HepG2 (cell line): Measurements from ENCODE around the gene CDYL. TPM values are rescaled to one million over a fixed set of nuclear protein-coding genes. Genes with fewer than 3 reads are reported as not detected.

ENCODE experiments used
- CENPT ChIP-seq: sonication (generic); formaldehyde crosslinking; IDR thresholded peaks from 2 replicates; pipeline ENCODE4 v1.8.0; 2022; ENCODE audit warnings: low read depth, mild to moderate bottlenecking, moderate library complexity, missing genetic modification reagents
- ETV5 ChIP-seq: IDR thresholded peaks from 2 replicates; pipeline ENCODE4 v1.6.1; 2018; ENCODE audit warnings: missing biosample characterization, missing genetic modification reagents, inconsistent platforms, borderline replicate concordance
- FOXO1 ChIP-seq: sonication (generic); formaldehyde crosslinking; IDR thresholded peaks from 2 replicates; pipeline ENCODE4 v1.4.0; 2020; ENCODE audit warnings: missing genetic modification reagents
- GATAD2A ChIP-seq: IDR thresholded peaks from 2 replicates; pipeline ENCODE4 v1.6.1; 2016
- HNF4G ChIP-seq, 2 experiments: sonication (generic) in 1 of 2; formaldehyde crosslinking in 1 of 2; IDR thresholded peaks; 2 replicates each; pipeline versions ENCODE4 v1.4.0 to v1.6.1; 2011 to 2020; ENCODE audit warnings: borderline replicate concordance in 2 of 2, low read depth in 2 of 2, mild to moderate bottlenecking in 2 of 2, low read length in 1 of 2, missing genetic modification reagents in 1 of 2, moderate library complexity in 1 of 2
- ISL2 ChIP-seq: sonication (generic); formaldehyde crosslinking; IDR thresholded peaks from 2 replicates; pipeline ENCODE4 v1.5.0; 2020; ENCODE audit warnings: missing genetic modification reagents
- KAT2B ChIP-seq: fragments of 150-350 bp; IDR thresholded peaks from 2 replicates; pipeline ENCODE4 v1.6.1; 2014; ENCODE audit warnings: low read depth, low read length, borderline replicate concordance
- KDM4B ChIP-seq: sonication (generic); formaldehyde crosslinking; IDR thresholded peaks from 2 replicates; pipeline ENCODE4 v1.4.0; 2020; ENCODE audit warnings: missing genetic modification reagents
- KLF11 ChIP-seq: IDR thresholded peaks from 2 replicates; pipeline ENCODE4 v1.6.1; 2016; ENCODE audit warnings: missing compliant biosample characterization
- KLF6 ChIP-seq: IDR thresholded peaks from 2 replicates; pipeline ENCODE4 v1.8.0; 2016; ENCODE audit warnings: missing biosample characterization, missing genetic modification reagents
- REL ChIP-seq: sonication (generic); formaldehyde crosslinking; conservative IDR thresholded peaks from 2 replicates; pipeline ENCODE4 v1.8.0; 2022; ENCODE audit warnings: mild to moderate bottlenecking, missing genetic modification reagents, moderate library complexity
- SRSF9 ChIP-seq: fragments of 200-400 bp; formaldehyde crosslinking; IDR thresholded peaks from 2 replicates; pipeline ENCODE4 v1.6.1; 2018; ENCODE audit warnings: borderline replicate concordance, mild to moderate bottlenecking, low read depth, low read length; ENCODE audit not compliant: insufficient read depth, poor library complexity, severe bottlenecking
- STAG1 ChIP-seq: sonication (generic); formaldehyde crosslinking; IDR thresholded peaks from 2 replicates; pipeline ENCODE4 v1.4.0; 2020; ENCODE audit warnings: missing genetic modification reagents
- TBX2 ChIP-seq: sonication (generic); formaldehyde crosslinking; IDR thresholded peaks from 2 replicates; pipeline ENCODE4 v1.5.0; 2020; ENCODE audit warnings: missing genetic modification reagents, mild to moderate bottlenecking, borderline replicate concordance
- TCF12 ChIP-seq, 2 experiments: fragments of 450-650 bp in 1 of 2; sonication (generic) in 1 of 2; formaldehyde crosslinking in 1 of 2; IDR thresholded peaks; 2 replicates each; pipeline versions ENCODE4 v1.6.1 to v1.8.0; 2017 to 2022; ENCODE audit warnings: antibody characterized with exemption in 1 of 2, mild to moderate bottlenecking in 1 of 2, missing genetic modification reagents in 1 of 2, moderate library complexity in 1 of 2
- U2AF2 ChIP-seq: fragments of 200-400 bp; formaldehyde crosslinking; IDR thresholded peaks from 2 replicates; pipeline ENCODE4 v1.6.1; 2017; ENCODE audit warnings: low read depth, mild to moderate bottlenecking, low read length
- ZBTB7B ChIP-seq: sonication (generic); formaldehyde crosslinking; IDR thresholded peaks from 2 replicates; pipeline ENCODE4 v1.4.0; 2020; ENCODE audit warnings: missing genetic modification reagents
- ZBTB8A ChIP-seq: sonication (generic); formaldehyde crosslinking; IDR thresholded peaks from 2 replicates; pipeline ENCODE4 v1.4.0; 2020; ENCODE audit warnings: mild to moderate bottlenecking, low read depth, missing genetic modification reagents, borderline replicate concordance
- ZFP36L1 ChIP-seq: sonication (generic); formaldehyde crosslinking; IDR thresholded peaks from 2 replicates; pipeline ENCODE4 v1.8.0; 2022; ENCODE audit warnings: mild to moderate bottlenecking, missing genetic modification reagents, moderate library complexity
- ZNF574 ChIP-seq: sonication (generic); formaldehyde crosslinking; IDR thresholded peaks from 2 replicates; pipeline ENCODE4 v1.4.0; 2020; ENCODE audit warnings: missing genetic modification reagents
- ZNF850 ChIP-seq: sonication (generic); formaldehyde crosslinking; conservative IDR thresholded peaks from 2 replicates; pipeline ENCODE4 v1.9.0; 2021; ENCODE audit warnings: mild to moderate bottlenecking, missing genetic modification reagents
- ZSCAN22 ChIP-seq: sonication (generic); formaldehyde crosslinking; IDR thresholded peaks from 2 replicates; pipeline ENCODE4 v1.4.0; 2020; ENCODE audit warnings: mild to moderate bottlenecking, missing genetic modification reagents
- ZSCAN31 ChIP-seq: sonication (generic); formaldehyde crosslinking; IDR thresholded peaks from 2 replicates; pipeline ENCODE4 v1.5.0; 2020; ENCODE audit warnings: low read depth, mild to moderate bottlenecking, missing genetic modification reagents
- polyA plus RNA-seq, 8 experiments: library from polyadenylated mRNA; depleted of rRNA in 3 of 8; stranded (reverse) in 7 of 8; unstranded in 1 of 8; fragments of >200 nt; fragmentation: Illumina TruSeq in 4 of 8; extraction: Trizol in 4 of 8; gene quantifications; 2 replicates each; pipeline versions ENCODE4 v1.2.1 to v1.2.3, GENCODE V29; 2011 to 2016; ENCODE audit warnings: low read depth in 4 of 8, missing spikeins in 1 of 8, mixed read lengths in 1 of 8; ENCODE audit not compliant: insufficient read depth in 1 of 8
- total RNA-seq, 5 experiments: library from RNA; depleted of rRNA; stranded (reverse); fragments of >200 nt; fragmentation: Illumina TruSeq; extraction: Trizol; gene quantifications; 2 replicates each; pipeline ENCODE4 v1.2.3, GENCODE V29; 2016; ENCODE audit warnings: low read depth in 1 of 5
- TF ChIP-seq, protein P1 (sequence below): sonication (generic); formaldehyde crosslinking; IDR thresholded peaks from 2 replicates; pipeline ENCODE4 v1.8.0; 2022; ENCODE audit warnings: mild to moderate bottlenecking, missing genetic modification reagents, borderline replicate concordance
- TF ChIP-seq, protein P2 (sequence below): sonication (generic); formaldehyde crosslinking; IDR thresholded peaks from 2 replicates; pipeline ENCODE4 v1.4.0; 2020; ENCODE audit warnings: mild to moderate bottlenecking, low read depth, missing genetic modification reagents

CDYL gene
- total and polyA plus RNA-seq, 2 of the 13 experiments (the other 11 are each of a cell fraction or from before 2014, with no cell fraction given), result 22.8 to 105 TPM

GRCh38 chr6:4809999-4810918, 34.1 kb downstream of the CDYL start (continued):
- TF ChIP-seq ZNF574 (CRISPR knock-in tag) (no peak), CENPT (CRISPR knock-in tag) (no peak), GATAD2A (peak; percentile 54; the same call in 1 of the 2 replicates), KAT2B (no peak), U2AF2 (no peak), ETV5 (CRISPR knock-in tag) (peak; percentile 58; the same call in 1 of the 2 replicates), TCF12 (IDR thresholded peaks at IDR 0.05) (no peak), TCF12 (CRISPR knock-in tag; IDR thresholded peaks at IDR 0.05) (no peak), ZSCAN22 (CRISPR knock-in tag) (no peak), ZFP36L1 (CRISPR knock-in tag) (no peak), KLF6 (no peak), SRSF9 (no peak), ZBTB8A (CRISPR knock-in tag) (no peak), REL (CRISPR knock-in tag) (no peak), ZSCAN31 (CRISPR knock-in tag) (no peak), FOXO1 (no peak), STAG1 (CRISPR knock-in tag) (no peak), ISL2 (CRISPR knock-in tag) (peak; percentile 57; the same call in 1 of the 2 replicates), HNF4G (IDR thresholded peaks at IDR 0.05; ENCODE audit: borderline replicate concordance, low read depth, low read length) (peak; percentile 65; the same call in 1 of the 2 replicates), HNF4G (CRISPR knock-in tag; IDR thresholded peaks at IDR 0.05; ENCODE audit: borderline replicate concordance, low read depth) (no peak), KLF11 (CRISPR knock-in tag) (no peak), ZNF850 (CRISPR knock-in tag) (no peak), KDM4B (CRISPR knock-in tag) (no peak), ZBTB7B (CRISPR knock-in tag) (0 out of 2 replicates have a peak, but pooled peaks have one; percentile 10), TBX2 (peak; percentile 49; the same call in 1 of the 2 replicates)
- TF ChIP-seq, protein P1, sequence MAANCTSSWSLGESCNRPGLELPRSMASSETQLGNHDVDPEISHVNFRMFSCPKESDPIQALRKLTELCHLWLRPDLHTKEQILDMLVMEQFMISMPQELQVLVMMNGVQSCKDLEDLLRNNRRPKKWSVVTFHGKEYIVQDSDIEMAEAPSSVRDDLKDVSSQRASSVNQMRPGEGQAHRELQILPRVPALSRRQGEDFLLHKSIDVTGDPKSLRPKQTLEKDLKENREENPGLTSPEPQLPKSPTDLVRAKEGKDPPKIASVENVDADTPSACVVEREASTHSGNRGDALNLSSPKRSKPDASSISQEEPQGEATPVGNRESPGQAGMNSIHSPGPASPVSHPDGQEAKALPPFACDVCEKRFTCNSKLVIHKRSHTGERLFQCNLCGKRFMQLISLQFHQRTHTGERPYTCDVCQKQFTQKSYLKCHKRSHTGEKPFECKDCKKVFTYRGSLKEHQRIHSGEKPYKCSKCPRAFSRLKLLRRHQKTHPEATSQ, result no peak; the same call in 1 of the 2 replicates
- TF ChIP-seq, protein P2, sequence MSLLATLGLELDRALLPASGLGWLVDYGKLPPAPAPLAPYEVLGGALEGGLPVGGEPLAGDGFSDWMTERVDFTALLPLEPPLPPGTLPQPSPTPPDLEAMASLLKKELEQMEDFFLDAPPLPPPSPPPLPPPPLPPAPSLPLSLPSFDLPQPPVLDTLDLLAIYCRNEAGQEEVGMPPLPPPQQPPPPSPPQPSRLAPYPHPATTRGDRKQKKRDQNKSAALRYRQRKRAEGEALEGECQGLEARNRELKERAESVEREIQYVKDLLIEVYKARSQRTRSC (CRISPR knock-in tag), result no peak
